Measurements from ENCODE around the gene SIL1. TPM values are rescaled to one million over a fixed set of nuclear protein-coding genes. Genes with fewer than 3 reads are reported as not detected.
"Not testable (repeated sequence)": the region's sequence is repeated elsewhere in the genome, so short reads cannot be mapped to it uniquely, and the experiment has no call there.

The SIL1 gene
- total and polyA plus RNA-seq, 8 donors, result 22.2 to 83.6 (median 33.4) TPM

DNA sequence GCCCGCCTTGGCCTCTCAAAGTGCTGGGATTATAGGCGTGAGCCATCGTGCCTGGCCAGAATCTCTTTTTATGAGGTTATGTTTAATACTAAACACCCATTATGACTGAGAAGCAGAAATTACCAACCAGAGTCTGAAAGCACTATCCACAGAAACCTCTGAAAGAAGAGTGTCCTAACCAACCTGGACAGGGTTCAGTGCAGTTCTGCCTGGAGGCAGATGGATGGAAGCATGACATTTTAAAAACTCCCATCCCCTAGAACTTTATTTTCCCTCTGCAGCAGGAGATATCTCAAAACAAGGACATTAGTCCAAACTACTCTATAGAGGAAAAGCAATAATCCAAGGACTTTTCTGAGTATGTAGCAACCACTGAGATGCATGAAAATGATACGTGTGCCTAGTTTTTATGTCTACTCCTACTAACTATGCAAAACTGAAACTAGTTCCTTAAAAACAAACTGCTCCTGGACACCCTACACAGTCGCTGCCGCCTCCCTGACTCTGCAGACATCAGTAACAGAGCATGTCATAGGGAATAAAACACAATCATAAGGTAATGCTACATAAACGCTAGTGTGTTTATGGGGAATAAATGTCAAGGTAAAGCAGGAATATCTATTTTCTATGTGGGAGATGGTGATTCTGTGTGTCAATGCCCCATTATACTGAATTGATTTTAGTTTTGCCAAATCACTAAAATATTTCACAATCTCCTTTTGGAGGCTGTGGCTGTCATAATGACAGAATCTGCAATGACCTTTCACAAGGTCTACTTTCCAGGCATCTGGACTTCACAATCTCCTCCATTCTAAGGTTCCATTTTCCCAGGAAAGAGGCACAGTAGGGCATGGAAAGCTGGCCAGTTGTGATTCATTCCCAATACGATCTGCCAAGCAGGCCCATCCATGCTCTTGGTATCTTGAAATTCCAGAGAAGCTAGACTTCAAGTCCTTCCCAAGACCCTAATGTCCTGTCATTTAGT, 122.8 kb downstream of the SIL1 start:
- DNase-seq, result no peak
- TF ChIP-seq POLR2A (IDR thresholded peaks at IDR 0.05), result no peak
- no peak for TF ChIP-seq POLR2AphosphoS5 (IDR thresholded peaks at IDR 0.05)
- TF ChIP-seq, protein P1, sequence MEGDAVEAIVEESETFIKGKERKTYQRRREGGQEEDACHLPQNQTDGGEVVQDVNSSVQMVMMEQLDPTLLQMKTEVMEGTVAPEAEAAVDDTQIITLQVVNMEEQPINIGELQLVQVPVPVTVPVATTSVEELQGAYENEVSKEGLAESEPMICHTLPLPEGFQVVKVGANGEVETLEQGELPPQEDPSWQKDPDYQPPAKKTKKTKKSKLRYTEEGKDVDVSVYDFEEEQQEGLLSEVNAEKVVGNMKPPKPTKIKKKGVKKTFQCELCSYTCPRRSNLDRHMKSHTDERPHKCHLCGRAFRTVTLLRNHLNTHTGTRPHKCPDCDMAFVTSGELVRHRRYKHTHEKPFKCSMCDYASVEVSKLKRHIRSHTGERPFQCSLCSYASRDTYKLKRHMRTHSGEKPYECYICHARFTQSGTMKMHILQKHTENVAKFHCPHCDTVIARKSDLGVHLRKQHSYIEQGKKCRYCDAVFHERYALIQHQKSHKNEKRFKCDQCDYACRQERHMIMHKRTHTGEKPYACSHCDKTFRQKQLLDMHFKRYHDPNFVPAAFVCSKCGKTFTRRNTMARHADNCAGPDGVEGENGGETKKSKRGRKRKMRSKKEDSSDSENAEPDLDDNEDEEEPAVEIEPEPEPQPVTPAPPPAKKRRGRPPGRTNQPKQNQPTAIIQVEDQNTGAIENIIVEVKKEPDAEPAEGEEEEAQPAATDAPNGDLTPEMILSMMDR (IDR thresholded peaks at IDR 0.05), result no peak
- no peak for TF ChIP-seq EP300 (IDR thresholded peaks at IDR 0.05)
- Histone ChIP-seq H3K27ac (no peak overlapping the region), H3K4me3 (no peak overlapping the region), H3K9me3 (no peaks in the 10 kb centered on the region), H3K27me3 (no peaks in the 10 kb centered on the region), H3K4me1 (peaks cover 7 to 37% (median 21%) of the 10 kb centered on the region in 4 donors), H3K36me3 (no peaks in the 10 kb centered on the region)
- intact Hi-C loops (cut with DNase I; ENCODE audit: low total_unique reads), result no loop called here
- 74 to 88% (median 85%) methylated on average over 8 of the region's 8 CpGs for WGBS, 5 donors

DNA sequence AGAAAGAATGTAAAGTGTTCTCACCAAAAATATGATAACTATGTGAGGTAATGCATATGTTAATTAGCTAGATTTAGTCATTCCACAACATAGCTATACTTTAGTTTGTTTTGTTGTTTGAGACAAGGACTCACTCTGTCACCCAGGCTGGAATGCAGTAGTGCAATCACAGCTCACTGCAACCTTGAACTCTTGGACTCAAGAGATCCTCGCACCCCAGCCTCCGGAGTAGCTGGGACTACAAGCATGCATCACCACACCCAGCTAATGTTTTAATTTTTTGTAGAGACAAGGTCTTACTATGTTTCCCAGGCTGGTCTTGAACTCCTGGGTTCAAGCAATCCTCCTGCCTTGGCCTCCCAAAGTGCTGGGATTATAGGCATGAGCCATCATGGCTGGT, 124.2 kb downstream of the SIL1 start:
- H3K36me3 ChIP-seq; H3K9me3 ChIP-seq; DNase-seq; H3K27ac ChIP-seq; intact Hi-C loops (cut with DNase I; ENCODE audit: low total_unique reads); H3K27me3 ChIP-seq; H3K4me3 ChIP-seq: not testable (repeated sequence)
- peaks cover 7 to 25% (median 13%) of the 10 kb centered on the region in 4 donors for H3K4me1 ChIP-seq
- WGBS, 5 donors, result 94 to 100% (median 98%) methylated on average over 2 of the region's 2 CpGs

DNA sequence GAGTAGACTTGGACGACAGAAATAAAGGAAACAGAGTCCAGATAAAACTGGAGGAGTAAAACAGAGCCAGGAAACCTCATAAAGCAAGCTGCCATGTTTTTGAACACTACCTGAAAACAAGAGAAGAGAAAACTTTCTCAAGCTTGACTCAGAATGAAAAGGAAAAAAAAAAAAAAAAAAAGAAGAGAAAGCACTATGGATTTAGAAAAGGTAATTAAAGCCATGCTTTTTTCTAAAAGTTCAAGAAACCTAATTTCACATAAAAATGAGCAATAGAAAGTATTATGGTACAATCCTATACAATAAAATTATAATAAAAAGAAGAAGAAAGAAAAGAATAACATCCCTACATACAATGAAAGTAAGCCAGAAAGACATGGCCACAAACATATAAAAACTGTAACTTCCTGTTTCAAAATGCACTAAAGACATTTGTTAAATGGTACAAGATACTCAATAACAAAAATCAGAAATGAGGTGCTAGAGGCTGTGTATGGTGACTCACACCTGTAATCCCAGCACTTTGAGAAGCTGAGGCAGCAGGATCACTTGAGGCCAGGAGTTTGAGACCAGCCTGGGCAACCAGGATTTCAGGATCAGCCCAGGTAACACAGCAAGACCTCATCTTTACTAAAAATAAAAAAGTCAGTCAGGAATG, 129.5 kb downstream of the SIL1 start:
- Histone ChIP-seq H3K36me3 (no peaks in the 10 kb centered on the region), H3K27me3 (no peaks in the 10 kb centered on the region), H3K9me3 (no peaks in the 10 kb centered on the region), H3K27ac (no peak overlapping the region), H3K4me3 (no peak overlapping the region), H3K4me1 (peaks cover 5 to 33% (median 19%) of the 10 kb centered on the region in 4 donors)
- no peak for TF ChIP-seq EP300 (IDR thresholded peaks at IDR 0.05)
- TF ChIP-seq POLR2A (IDR thresholded peaks at IDR 0.05), result no peak
- no peak for TF ChIP-seq POLR2AphosphoS5 (IDR thresholded peaks at IDR 0.05)
- TF ChIP-seq, protein P1 (IDR thresholded peaks at IDR 0.05), result no peak
- intact Hi-C loops (cut with DNase I; ENCODE audit: low total_unique reads), result no loop called here
- no peak for DNase-seq
- 50 to 75% (median 63%) methylated on average over 1 of the region's 1 CpG for WGBS, 5 donors

DNA sequence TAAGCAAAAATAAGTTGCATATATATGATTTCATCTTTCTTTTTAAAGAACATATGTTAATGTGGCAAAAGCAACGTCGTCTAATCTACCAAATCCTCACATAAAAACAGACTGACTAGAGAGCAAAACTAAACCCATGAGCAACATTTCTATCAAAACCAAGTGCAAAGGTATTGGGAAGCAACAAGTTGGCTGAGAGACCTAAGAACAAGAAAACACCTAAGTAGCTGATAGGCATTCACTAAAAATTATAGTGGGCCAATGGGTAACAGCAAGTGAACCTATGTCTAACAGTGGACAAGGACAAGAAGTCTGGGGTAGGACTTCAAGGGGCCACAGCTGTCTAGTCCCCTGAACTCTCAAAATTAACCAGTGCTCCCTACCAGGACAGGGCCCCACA, 130.1 kb downstream of the SIL1 start:
- no peak for TF ChIP-seq POLR2AphosphoS5 (IDR thresholded peaks at IDR 0.05)
- TF ChIP-seq EP300 (IDR thresholded peaks at IDR 0.05), result no peak
- no peak for TF ChIP-seq POLR2A (IDR thresholded peaks at IDR 0.05)
- TF ChIP-seq, protein P1 (IDR thresholded peaks at IDR 0.05), result no peak
- Histone ChIP-seq H3K4me3 (no peak overlapping the region), H3K9me3 (no peaks in the 10 kb centered on the region), H3K36me3 (no peaks in the 10 kb centered on the region), H3K4me1 (peaks cover 5 to 33% (median 22%) of the 10 kb centered on the region in 4 donors), H3K27ac (no peak overlapping the region), H3K27me3 (no peaks in the 10 kb centered on the region)
- intact Hi-C loops (cut with DNase I; ENCODE audit: low total_unique reads), result no loop called here
- 92 to 95% (median 95%) methylated on average over 2 of the region's 2 CpGs for WGBS, 5 donors
- no peak for DNase-seq
